PC-9 (cell line): ENCODE data around the gene CTXN3. TPM values are rescaled to one million over a fixed set of nuclear protein-coding genes. Genes with fewer than 3 reads are reported as not detected.

Experiments used
- BruUV-seq: library from RNA; stranded (reverse); fragments of 400-500 nt; replicated peaks from 2 replicates; lab custom pipeline; 2021; lab: Mats Ljungman, UMichigan
- CTCF ChIA-PET: fragments of 300-600 bp; sonication (Branson Sonifier 250); formaldehyde crosslinking; loops from one replicate; lab custom pipeline; 2022; ENCODE audit warnings: antibody characterized with exemption; lab: Charles Lee
- POLR2A ChIA-PET: fragments of 300-600 bp; sonication (Branson Sonifier 250); formaldehyde crosslinking; loops from one replicate; lab custom pipeline; 2022; ENCODE audit warnings: antibody characterized with exemption; ENCODE audit not compliant: unreplicated experiment; lab: Charles Lee
- DNase-seq, 2 experiments: peaks; one replicate each; pipeline versions ENCODE4 v3.0.0 to v3.0.0-alpha.2; 2015 to 2022; ENCODE audit warnings: mixed read lengths in 1 of 2
- H2AFZ ChIP-seq: fragments of 200-600 bp; sonication (generic); 2 replicates; pipeline ENCODE4 v1.8.1; 2017; ENCODE audit warnings: antibody characterized with exemption
- H3F3A ChIP-seq: fragments of 200-600 bp; sonication (generic); 2 replicates; pipeline ENCODE4 v1.8.1; 2017; ENCODE audit warnings: antibody characterized with exemption, mild to moderate bottlenecking, low read depth; ENCODE audit not compliant: insufficient read depth
- H3K27ac ChIP-seq: fragments of 200-600 bp; sonication (generic); 2 replicates; pipeline ENCODE4 v1.6.1; 2016; ENCODE audit warnings: mixed run types
- H3K27me3 ChIP-seq: fragments of 200-600 bp; sonication (generic); 2 replicates; pipeline ENCODE4 v1.6.1; 2016; ENCODE audit warnings: low read depth, mixed run types; ENCODE audit not compliant: insufficient read depth
- H3K36me3 ChIP-seq: fragments of 200-600 bp; sonication (generic); 2 replicates; pipeline ENCODE4 v1.6.1; 2016; ENCODE audit warnings: low read depth, mixed run types
- H3K4me1 ChIP-seq: fragments of 200-600 bp; sonication (generic); replicated peaks from 2 replicates; pipeline ENCODE4 v1.6.1; 2016; ENCODE audit warnings: mixed run types; ENCODE audit not compliant: insufficient read depth
- H3K4me2 ChIP-seq: fragments of 200-600 bp; sonication (generic); 2 replicates; pipeline ENCODE4 v1.6.1; 2017; ENCODE audit warnings: mixed run types
- H3K4me3 ChIP-seq: fragments of 200-600 bp; sonication (generic); 2 replicates; pipeline ENCODE4 v1.6.1; 2016; ENCODE audit warnings: mixed run types
- H3K79me2 ChIP-seq: fragments of 200-600 bp; sonication (generic); 2 replicates; pipeline ENCODE4 v1.6.1; 2017; ENCODE audit warnings: low read depth, mixed run types
- H3K9me2 ChIP-seq: fragments of 200-600 bp; sonication (generic); 2 replicates; pipeline ENCODE4 v1.8.1; 2017; ENCODE audit warnings: mild to moderate bottlenecking; ENCODE audit not compliant: insufficient read depth
- H3K9me3 ChIP-seq: fragments of 200-600 bp; sonication (generic); 2 replicates; pipeline ENCODE4 v1.8.1; 2016; ENCODE audit warnings: low read depth; ENCODE audit not compliant: insufficient read depth
- H4K20me1 ChIP-seq: fragments of 200-600 bp; sonication (generic); 2 replicates; pipeline ENCODE4 v1.8.1; 2017; ENCODE audit not compliant: insufficient read depth
- CTCF ChIP-seq: fragments of 200-600 bp; sonication (generic); conservative IDR thresholded peaks from 2 replicates; pipeline ENCODE4 v1.6.1; 2017; ENCODE audit warnings: mixed run types, antibody characterized with exemption, mild to moderate bottlenecking, moderate library complexity
- EZH2 ChIP-seq: fragments of 200-600 bp; sonication (generic); IDR thresholded peaks from 2 replicates; pipeline ENCODE4 v1.8.0; 2017; ENCODE audit warnings: antibody characterized with exemption, low read depth
- intact Hi-C: fragments of 100-400 bp; cut with micrococcal nuclease; formaldehyde crosslinking; loops from one replicate; pipeline ENCODE4 v1.10.0; 2022; ENCODE audit not compliant: unreplicated experiment
- total RNA-seq: library from RNA; stranded (reverse); gene quantifications from 2 replicates; pipeline ENCODE4 v1.2.3, GENCODE V29; 2021

CTXN3 gene
- total RNA-seq, 1 experiment from 2014 or later = not detected

GRCh38 chr5:127702926-127703561, 54.2 kb downstream of the CTXN3 start, which contains the start of gene CCDC192:
CCDC192 (plus strand) TSS chr5:127703391; CDS start chr5:127703446, 55 bp downstream.
- H4K20me1 ChIP-seq = no peaks in the 10 kb centered on the region
- intact Hi-C loops = no loop called here
- H3K9me2 ChIP-seq = 0 out of 2 replicates have a peak, but pooled peaks cover 3% of the 10 kb centered on the region
- H3K9me3 ChIP-seq = no peaks in the 10 kb centered on the region
- no peak within 1 kb of the TSS for H3K4me2 ChIP-seq
- H3K36me3 ChIP-seq = no peaks in the 10 kb centered on the region
- CTCF ChIA-PET = no interaction called here
- POLR2A ChIA-PET = no interaction called here
- H3K79me2 ChIP-seq = no peaks in the 10 kb centered on the region
- H3F3A ChIP-seq = no peaks in the 10 kb centered on the region
- TF ChIP-seq CTCF (no peak), EZH2 (no peak)
- peaks cover 14% of the 10 kb centered on the region for H3K4me1 ChIP-seq
- H3K27ac ChIP-seq = no peak within 1 kb of the TSS
- no peak within 1 kb of the TSS for H3K4me3 ChIP-seq
- DNase-seq = no peak
- no TSS peak for BruUV-seq
- no peak within 1 kb of the TSS for H2AFZ ChIP-seq
- no peaks in the 10 kb centered on the region for H3K27me3 ChIP-seq

GRCh38 chr5:127705120-127705892, 56.4 kb downstream of the CTXN3 start:
- intact Hi-C loops = no loop called here
- Histone ChIP-seq H3K79me2 (no peaks in the 10 kb centered on the region), H3K9me2 (no peaks in the 10 kb centered on the region), H3K9me3 (no peaks in the 10 kb centered on the region), H3K4me3 (no peak overlapping the region), H4K20me1 (no peaks in the 10 kb centered on the region), H3K36me3 (no peaks in the 10 kb centered on the region), H3K4me1 (peaks cover 14% of the 10 kb centered on the region), H3K4me2 (peak overlapping the region; percentile 21; the same call in 1 of the 2 replicates), H3F3A (no peaks in the 10 kb centered on the region), H2AFZ (no peak overlapping the region), H3K27ac (no peak overlapping the region), H3K27me3 (no peaks in the 10 kb centered on the region)
- ChIA-PET POLR2A (no interaction called here), CTCF (no interaction called here)
- BruUV-seq = no TSS peak
- peak in 1 of 2 experiments; percentile 65 for DNase-seq
- no peak for TF ChIP-seq CTCF
- no peak for TF ChIP-seq EZH2

- Histone ChIP-seq H3K79me2 (no peaks in the 10 kb centered on the region), H2AFZ (no peak overlapping the region), H3K27me3 (no peaks in the 10 kb centered on the region), H3K9me2 (no peaks in the 10 kb centered on the region), H3K4me3 (no peak overlapping the region), H3K4me2 (no peak overlapping the region), H3F3A (no peaks in the 10 kb centered on the region), H4K20me1 (no peaks in the 10 kb centered on the region), H3K27ac (no peak overlapping the region), H3K9me3 (no peaks in the 10 kb centered on the region), H3K4me1 (peaks cover 14% of the 10 kb centered on the region), H3K36me3 (no peaks in the 10 kb centered on the region)
- no peak for DNase-seq
- no TSS peak for BruUV-seq
- intact Hi-C loops = no loop called here
- TF ChIP-seq EZH2 (no peak), CTCF (no peak)
- POLR2A ChIA-PET = no interaction called here
- CTCF ChIA-PET = no interaction called here
These were observed 57.8 kb downstream of the CTXN3 start for GRCh38 chr5:127706691-127707090.
